ENCODE measurements around the gene CLSTN2.

Gene CLSTN2

DNA sequence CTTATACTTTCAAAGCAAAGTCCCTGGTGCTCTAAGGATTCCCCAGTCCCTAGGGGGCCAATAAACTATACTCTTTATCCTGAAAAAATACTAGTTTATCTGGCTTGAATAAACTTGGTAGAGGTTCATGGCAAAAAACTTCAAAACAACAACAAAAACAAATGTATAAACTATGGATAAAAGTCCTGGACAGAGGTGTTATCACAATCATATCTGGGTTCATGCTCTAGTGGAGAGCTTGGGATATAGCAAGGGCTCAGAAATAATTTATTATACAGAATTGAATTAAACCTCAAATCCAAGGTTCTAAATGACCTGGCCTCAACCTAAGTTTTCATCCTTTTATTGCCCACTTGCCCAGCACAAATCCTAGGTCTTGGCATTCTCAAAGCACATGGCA, 644.3 kb downstream of the CLSTN2 start:
- no peak overlapping the region for H3K4me3 ChIP-seq (ENCODE audit: low read length)
- H3K4me1 ChIP-seq (ENCODE audit: control insufficient read depth, low read length) = no peaks in the 10 kb centered on the region
- H3F3A ChIP-seq (ENCODE audit: control insufficient read depth, insufficient read depth) = no peaks in the 10 kb centered on the region
- H3K79me2 ChIP-seq (ENCODE audit: control insufficient read depth, low read length) = no peaks in the 10 kb centered on the region
- no peaks in the 10 kb centered on the region for H4K20me1 ChIP-seq (ENCODE audit: control insufficient read depth, insufficient read depth, low read depth, low read length)
- no peak overlapping the region for H3K4me2 ChIP-seq (ENCODE audit: low read length)
- no peaks in the 10 kb centered on the region for H3K9me2 ChIP-seq (replicated peaks; ENCODE audit: control insufficient read depth, low read length)
- no peaks in the 10 kb centered on the region for H3K9me3 ChIP-seq (ENCODE audit: control insufficient read depth, insufficient read depth, low read length)
- H3K27ac ChIP-seq (ENCODE audit: low read depth, low read length) = no peak overlapping the region
- TF ChIP-seq, protein P1, sequence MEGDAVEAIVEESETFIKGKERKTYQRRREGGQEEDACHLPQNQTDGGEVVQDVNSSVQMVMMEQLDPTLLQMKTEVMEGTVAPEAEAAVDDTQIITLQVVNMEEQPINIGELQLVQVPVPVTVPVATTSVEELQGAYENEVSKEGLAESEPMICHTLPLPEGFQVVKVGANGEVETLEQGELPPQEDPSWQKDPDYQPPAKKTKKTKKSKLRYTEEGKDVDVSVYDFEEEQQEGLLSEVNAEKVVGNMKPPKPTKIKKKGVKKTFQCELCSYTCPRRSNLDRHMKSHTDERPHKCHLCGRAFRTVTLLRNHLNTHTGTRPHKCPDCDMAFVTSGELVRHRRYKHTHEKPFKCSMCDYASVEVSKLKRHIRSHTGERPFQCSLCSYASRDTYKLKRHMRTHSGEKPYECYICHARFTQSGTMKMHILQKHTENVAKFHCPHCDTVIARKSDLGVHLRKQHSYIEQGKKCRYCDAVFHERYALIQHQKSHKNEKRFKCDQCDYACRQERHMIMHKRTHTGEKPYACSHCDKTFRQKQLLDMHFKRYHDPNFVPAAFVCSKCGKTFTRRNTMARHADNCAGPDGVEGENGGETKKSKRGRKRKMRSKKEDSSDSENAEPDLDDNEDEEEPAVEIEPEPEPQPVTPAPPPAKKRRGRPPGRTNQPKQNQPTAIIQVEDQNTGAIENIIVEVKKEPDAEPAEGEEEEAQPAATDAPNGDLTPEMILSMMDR (IDR thresholded peaks at IDR 0.05; ENCODE audit: low read depth, low read length, poor library complexity, severe bottlenecking) = no peak
- TF ChIP-seq EZH2phosphoT487 (IDR thresholded peaks at IDR 0.05; ENCODE audit: borderline replicate concordance, low read length) = no peak
- no peaks in the 10 kb centered on the region for H3K36me3 ChIP-seq (ENCODE audit: control insufficient read depth, low read length)
- no peaks in the 10 kb centered on the region; the same call in 1 of the 2 replicates for H3K27me3 ChIP-seq (ENCODE audit: control insufficient read depth, low read length)

DNA sequence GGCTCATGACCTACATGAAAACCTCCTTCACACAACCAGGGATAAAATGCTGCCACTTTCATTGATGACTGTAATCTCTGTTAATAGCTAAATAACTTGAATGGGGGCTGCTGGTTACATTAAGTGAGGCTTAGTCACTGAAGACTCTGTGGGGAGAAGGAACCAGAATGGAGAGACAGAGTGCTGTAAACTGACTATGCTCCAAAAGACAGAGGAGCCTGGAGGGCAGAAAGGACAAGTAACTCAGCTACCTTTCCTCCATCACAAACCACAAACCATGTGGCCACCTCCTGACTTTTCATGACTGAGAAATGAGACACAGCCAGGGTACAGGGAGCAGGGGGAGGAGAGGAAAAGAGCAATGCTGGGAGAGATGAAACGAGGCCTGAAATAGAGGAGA, 645.8 kb downstream of the CLSTN2 start:
- H3K79me2 ChIP-seq (ENCODE audit: control insufficient read depth, low read length) = no peaks in the 10 kb centered on the region
- no peaks in the 10 kb centered on the region for H3K4me1 ChIP-seq (ENCODE audit: control insufficient read depth, low read length)
- H3K9me2 ChIP-seq (replicated peaks; ENCODE audit: control insufficient read depth, low read length) = no peaks in the 10 kb centered on the region
- H4K20me1 ChIP-seq (ENCODE audit: control insufficient read depth, insufficient read depth, low read depth, low read length) = no peaks in the 10 kb centered on the region
- H3K36me3 ChIP-seq (ENCODE audit: control insufficient read depth, low read length) = no peaks in the 10 kb centered on the region
- TF ChIP-seq EZH2phosphoT487 (IDR thresholded peaks at IDR 0.05; ENCODE audit: borderline replicate concordance, low read length) = no peak
- H3K4me3 ChIP-seq (ENCODE audit: low read length) = no peak overlapping the region
- H3F3A ChIP-seq (ENCODE audit: control insufficient read depth, insufficient read depth) = no peaks in the 10 kb centered on the region
- no peak overlapping the region for H3K27ac ChIP-seq (ENCODE audit: low read depth, low read length)
- H3K9me3 ChIP-seq (ENCODE audit: control insufficient read depth, insufficient read depth, low read length) = no peaks in the 10 kb centered on the region
- no peaks in the 10 kb centered on the region; the same call in 1 of the 2 replicates for H3K27me3 ChIP-seq (ENCODE audit: control insufficient read depth, low read length)
- H3K4me2 ChIP-seq (ENCODE audit: low read length) = no peak overlapping the region

DNA sequence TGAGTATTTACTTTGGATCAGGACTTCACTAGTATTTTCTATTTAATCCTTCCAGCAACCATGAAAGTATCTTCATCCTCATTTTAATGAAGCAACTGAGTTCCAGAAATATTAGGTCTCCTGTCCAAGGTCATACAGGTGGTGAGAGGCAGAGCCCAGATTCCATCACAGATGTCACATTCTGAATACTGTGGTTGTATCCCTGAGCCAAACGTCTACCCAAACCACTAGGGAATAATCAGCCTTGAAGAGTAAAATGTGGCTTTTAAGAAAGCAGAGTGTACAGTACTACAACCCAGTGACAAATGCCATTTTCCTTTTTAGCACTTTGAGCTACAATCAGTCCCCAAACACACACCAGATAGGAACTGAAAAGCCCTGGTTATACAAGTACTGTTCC, 649.6 kb downstream of the CLSTN2 start:
- TF ChIP-seq, protein P1 (IDR thresholded peaks at IDR 0.05; ENCODE audit: low read depth, low read length, poor library complexity, severe bottlenecking) = no peak
- no peak for TF ChIP-seq EZH2phosphoT487 (IDR thresholded peaks at IDR 0.05; ENCODE audit: borderline replicate concordance, low read length)
- H3K27me3 ChIP-seq (ENCODE audit: control insufficient read depth, low read length) = peaks cover 2% of the 10 kb centered on the region; the same call in 1 of the 2 replicates

DNA sequence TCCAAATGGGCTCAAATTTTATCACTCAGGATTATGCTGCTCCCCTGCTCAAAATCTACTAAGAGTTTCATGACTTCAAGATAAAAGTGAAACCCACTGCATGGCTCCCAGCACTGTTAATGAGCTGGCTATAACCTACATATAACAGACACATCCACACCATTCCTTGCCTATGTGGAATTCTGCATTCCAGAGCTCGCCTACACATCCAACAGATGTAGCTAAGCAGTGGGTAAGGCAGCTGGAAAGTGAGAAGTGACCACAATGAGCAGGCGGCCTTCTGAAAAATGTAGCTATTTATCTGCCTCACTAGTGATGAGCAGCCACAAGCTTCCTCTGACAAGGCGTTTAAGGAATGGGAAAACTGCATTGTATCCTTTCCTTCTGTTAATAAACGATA, 650.8 kb downstream of the CLSTN2 start:
- Histone ChIP-seq H3K9me2 (replicated peaks; ENCODE audit: control insufficient read depth, low read length) (no peaks in the 10 kb centered on the region), H3K36me3 (ENCODE audit: control insufficient read depth, low read length) (no peaks in the 10 kb centered on the region), H3K27ac (ENCODE audit: low read depth, low read length) (no peak overlapping the region), H3K4me2 (ENCODE audit: low read length) (no peak overlapping the region), H4K20me1 (ENCODE audit: control insufficient read depth, insufficient read depth, low read depth, low read length) (no peaks in the 10 kb centered on the region), H3F3A (ENCODE audit: control insufficient read depth, insufficient read depth) (no peaks in the 10 kb centered on the region), H3K4me3 (ENCODE audit: low read length) (no peak overlapping the region), H3K9me3 (ENCODE audit: control insufficient read depth, insufficient read depth, low read length) (no peaks in the 10 kb centered on the region), H3K4me1 (ENCODE audit: control insufficient read depth, low read length) (no peaks in the 10 kb centered on the region), H3K27me3 (ENCODE audit: control insufficient read depth, low read length) (0 out of 2 replicates have a peak, but pooled peaks cover 2% of the 10 kb centered on the region), H3K79me2 (ENCODE audit: control insufficient read depth, low read length) (no peaks in the 10 kb centered on the region)
- TF ChIP-seq EZH2phosphoT487 (IDR thresholded peaks at IDR 0.05; ENCODE audit: borderline replicate concordance, low read length) = no peak
- TF ChIP-seq, protein P1 (IDR thresholded peaks at IDR 0.05; ENCODE audit: low read depth, low read length, poor library complexity, severe bottlenecking) = no peak

More for the DNA sequence above, 649.6 kb downstream of the CLSTN2 start:
- Histone ChIP-seq H3K4me2 (ENCODE audit: low read length) (no peak overlapping the region), H4K20me1 (ENCODE audit: control insufficient read depth, insufficient read depth, low read depth, low read length) (no peaks in the 10 kb centered on the region), H3K27ac (ENCODE audit: low read depth, low read length) (no peak overlapping the region), H3K4me1 (ENCODE audit: control insufficient read depth, low read length) (no peaks in the 10 kb centered on the region), H3K36me3 (ENCODE audit: control insufficient read depth, low read length) (no peaks in the 10 kb centered on the region), H3K79me2 (ENCODE audit: control insufficient read depth, low read length) (no peaks in the 10 kb centered on the region), H3K9me2 (replicated peaks; ENCODE audit: control insufficient read depth, low read length) (no peaks in the 10 kb centered on the region), H3K4me3 (ENCODE audit: low read length) (no peak overlapping the region), H3K9me3 (ENCODE audit: control insufficient read depth, insufficient read depth, low read length) (no peaks in the 10 kb centered on the region), H3F3A (ENCODE audit: control insufficient read depth, insufficient read depth) (no peaks in the 10 kb centered on the region)

Measured in DOHH2 (cell line).